HepG2 (cell line): ENCODE data around the gene C10orf90.

Experiments used
- BCL6 ChIP-seq: IDR thresholded peaks from 2 replicates; pipeline ENCODE4 v1.6.1; 2016; ENCODE audit warnings: missing genetic modification reagents, missing compliant biosample characterization
- ZNF816 ChIP-seq: sonication (generic); formaldehyde crosslinking; IDR thresholded peaks from 2 replicates; pipeline ENCODE4 v1.8.0; 2022; ENCODE audit warnings: missing genetic modification reagents, mild to moderate bottlenecking, borderline replicate concordance
- TF ChIP-seq, protein P1 (sequence below): sonication (generic); formaldehyde crosslinking; conservative IDR thresholded peaks from 2 replicates; pipeline ENCODE4 v1.8.0; 2022; ENCODE audit warnings: mild to moderate bottlenecking, moderate library complexity, missing genetic modification reagents

DNA sequence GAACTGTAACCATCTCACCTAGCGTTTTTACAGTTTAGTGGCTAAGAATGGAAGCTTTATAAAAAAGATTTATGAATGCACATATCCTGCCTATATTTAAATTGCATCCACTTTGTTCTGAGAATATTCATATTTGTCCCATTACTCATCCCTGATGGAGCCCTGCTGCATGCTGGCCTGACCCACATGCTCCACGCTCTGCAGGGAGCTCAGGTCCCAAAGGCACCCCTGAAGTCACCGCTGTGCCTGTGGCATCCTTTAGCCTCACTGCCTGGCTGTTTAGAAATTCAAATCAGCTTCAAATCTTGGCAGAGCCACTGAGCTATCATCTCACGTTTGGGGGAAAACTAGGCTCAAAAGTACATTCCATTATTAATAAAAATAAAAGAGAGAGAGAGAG is 24.4 kb downstream of the C10orf90 start:
- TF ChIP-seq ZNF816 (CRISPR knock-in tag), result no peak
- TF ChIP-seq, protein P1, sequence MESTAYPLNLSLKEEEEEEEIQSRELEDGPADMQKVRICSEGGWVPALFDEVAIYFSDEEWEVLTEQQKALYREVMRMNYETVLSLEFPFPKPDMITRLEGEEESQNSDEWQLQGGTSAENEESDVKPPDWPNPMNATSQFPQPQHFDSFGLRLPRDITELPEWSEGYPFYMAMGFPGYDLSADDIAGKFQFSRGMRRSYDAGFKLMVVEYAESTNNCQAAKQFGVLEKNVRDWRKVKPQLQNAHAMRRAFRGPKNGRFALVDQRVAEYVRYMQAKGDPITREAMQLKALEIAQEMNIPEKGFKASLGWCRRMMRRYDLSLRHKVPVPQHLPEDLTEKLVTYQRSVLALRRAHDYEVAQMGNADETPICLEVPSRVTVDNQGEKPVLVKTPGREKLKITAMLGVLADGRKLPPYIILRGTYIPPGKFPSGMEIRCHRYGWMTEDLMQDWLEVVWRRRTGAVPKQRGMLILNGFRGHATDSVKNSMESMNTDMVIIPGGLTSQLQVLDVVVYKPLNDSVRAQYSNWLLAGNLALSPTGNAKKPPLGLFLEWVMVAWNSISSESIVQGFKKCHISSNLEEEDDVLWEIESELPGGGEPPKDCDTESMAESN (CRISPR knock-in tag), result no peak
- no peak for TF ChIP-seq BCL6
